Measurements from ENCODE around the gene OR4D9. TPM values are rescaled to one million over a fixed set of nuclear protein-coding genes. Genes with fewer than 3 reads are reported as not detected.
A peak's percentile ranks its signal among the peaks of the same experiment; 100 is the strongest.

Gene OR4D9
- total RNA-seq, 1 donor from 2014 or later, result not detected

DNA sequence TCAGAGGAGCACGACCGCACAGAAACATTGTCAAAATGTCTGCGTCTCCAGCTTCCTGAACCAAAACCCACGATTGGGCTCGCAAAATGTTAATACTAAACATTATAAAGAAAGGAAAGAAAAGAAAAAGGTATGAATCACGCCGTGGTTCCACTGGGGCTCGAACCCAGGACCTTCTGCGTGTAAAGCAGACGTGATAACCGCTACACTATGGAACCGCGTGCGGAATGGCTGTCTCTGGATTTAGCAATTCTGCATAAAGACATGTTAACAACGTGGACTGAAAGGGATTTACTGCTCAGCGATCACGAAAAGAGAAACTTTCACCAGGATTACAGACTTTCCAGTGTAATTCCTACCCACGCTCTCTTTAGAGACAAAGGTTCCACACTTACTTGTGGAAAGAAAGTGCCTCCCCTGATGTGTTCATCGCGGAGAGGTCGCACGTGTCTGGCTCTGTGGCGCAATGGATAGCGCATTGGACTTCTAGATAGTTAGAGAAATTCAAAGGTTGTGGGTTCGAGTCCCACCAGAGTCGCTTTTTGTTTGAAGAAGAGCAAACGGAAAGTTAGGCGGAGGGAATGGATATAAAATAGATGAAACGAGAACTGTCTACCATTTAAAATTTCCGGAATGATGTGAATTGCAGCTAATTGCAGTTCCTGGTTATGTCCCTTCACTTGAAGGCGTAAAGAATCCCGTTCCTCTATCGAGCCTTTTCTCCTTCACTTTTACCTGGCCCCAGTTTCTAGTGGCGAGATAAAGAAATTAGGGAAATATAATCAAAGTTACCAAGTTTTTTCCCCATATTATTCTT lies 39.7 kb downstream of the OR4D9 start:
- TF ChIP-seq, protein P1, sequence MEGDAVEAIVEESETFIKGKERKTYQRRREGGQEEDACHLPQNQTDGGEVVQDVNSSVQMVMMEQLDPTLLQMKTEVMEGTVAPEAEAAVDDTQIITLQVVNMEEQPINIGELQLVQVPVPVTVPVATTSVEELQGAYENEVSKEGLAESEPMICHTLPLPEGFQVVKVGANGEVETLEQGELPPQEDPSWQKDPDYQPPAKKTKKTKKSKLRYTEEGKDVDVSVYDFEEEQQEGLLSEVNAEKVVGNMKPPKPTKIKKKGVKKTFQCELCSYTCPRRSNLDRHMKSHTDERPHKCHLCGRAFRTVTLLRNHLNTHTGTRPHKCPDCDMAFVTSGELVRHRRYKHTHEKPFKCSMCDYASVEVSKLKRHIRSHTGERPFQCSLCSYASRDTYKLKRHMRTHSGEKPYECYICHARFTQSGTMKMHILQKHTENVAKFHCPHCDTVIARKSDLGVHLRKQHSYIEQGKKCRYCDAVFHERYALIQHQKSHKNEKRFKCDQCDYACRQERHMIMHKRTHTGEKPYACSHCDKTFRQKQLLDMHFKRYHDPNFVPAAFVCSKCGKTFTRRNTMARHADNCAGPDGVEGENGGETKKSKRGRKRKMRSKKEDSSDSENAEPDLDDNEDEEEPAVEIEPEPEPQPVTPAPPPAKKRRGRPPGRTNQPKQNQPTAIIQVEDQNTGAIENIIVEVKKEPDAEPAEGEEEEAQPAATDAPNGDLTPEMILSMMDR (IDR thresholded peaks at IDR 0.05), result no peak
- peak; percentile 60 for DNase-seq
- H3K36me3 Mint-ChIP-seq (ENCODE audit: low read depth), result peaks cover 9% of the 10 kb centered on the region
- peaks cover 38% of the 10 kb centered on the region for H3K4me1 Mint-ChIP-seq
- intact Hi-C loops (cut with micrococcal nuclease), result loop anchor here (1.0 to 10.0 kb wide), 9 partner anchors 9 to 1886 kb away; partner anchors contain the start of genes DTX4, LPXN, MRPL16 and OSBP
- CTCF ChIA-PET, result interaction anchor here (0.7 to 1.5 kb wide), 2 partner anchors 14 to 15 kb away, joined by 3 to 4 read pairs; no protein-coding TSS in a partner anchor
- ATAC-seq (ENCODE audit: low read depth), result peak; percentile 48
- no peaks in the 10 kb centered on the region for H3K27me3 Mint-ChIP-seq
- H3K4me3 Mint-ChIP-seq, result peak overlapping the region; percentile 87
- no peaks in the 10 kb centered on the region for H3K9me3 Mint-ChIP-seq
- H3K27ac Mint-ChIP-seq, result peak overlapping the region; percentile 94
- POLR2A ChIA-PET, result interaction anchor here (0.6 to 3.1 kb wide), 6 partner anchors 9 to 1564 kb away, joined by 4 to 19 read pairs (median 12); partner anchors contain the start of gene OSBP

DNA sequence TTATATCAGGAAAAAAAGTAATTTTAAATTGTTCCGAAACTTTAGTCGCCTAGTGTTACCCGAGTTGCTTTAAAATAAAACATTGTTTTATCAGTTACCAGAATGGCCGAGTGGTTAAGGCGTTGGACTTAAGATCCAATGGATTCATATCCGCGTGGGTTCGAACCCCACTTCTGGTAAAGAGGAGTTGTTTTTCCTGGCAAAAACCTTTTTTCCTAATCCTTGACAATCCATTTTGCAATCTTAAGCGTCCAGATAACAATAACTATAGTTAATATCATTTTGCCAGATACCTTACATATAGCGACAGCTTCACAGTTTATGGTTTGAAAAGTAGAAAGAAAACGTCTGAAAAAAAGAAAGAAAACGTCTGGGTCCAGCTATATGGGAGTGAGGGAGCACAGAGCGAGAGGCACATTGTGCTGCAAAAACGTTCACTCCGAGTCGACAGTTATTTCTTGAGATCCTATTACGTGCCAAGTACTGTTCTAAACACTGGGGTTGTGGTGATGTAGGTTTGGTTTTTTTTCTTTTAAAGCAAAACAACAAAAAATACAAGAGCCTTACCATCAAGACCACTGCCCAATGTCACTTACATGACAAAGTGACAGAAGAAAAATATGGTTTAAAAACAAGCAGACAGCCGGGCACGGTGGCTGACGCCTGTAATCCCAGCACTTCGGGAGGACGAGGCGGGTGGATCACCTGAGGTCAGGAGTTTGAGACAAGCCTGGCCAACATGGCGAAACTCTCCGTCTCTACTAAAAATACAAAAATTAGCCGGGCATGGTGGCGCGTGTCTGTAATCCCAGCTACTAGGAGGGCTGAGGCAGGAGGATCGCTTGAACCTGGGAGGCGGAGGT lies 40.6 kb downstream of the OR4D9 start:
- TF ChIP-seq, protein P1 (IDR thresholded peaks at IDR 0.05), result no peak
- H3K36me3 Mint-ChIP-seq (ENCODE audit: low read depth), result peaks cover 9% of the 10 kb centered on the region
- ATAC-seq (ENCODE audit: low read depth) (no peak), DNase-seq (no peak)
- H3K27me3 Mint-ChIP-seq, result no peaks in the 10 kb centered on the region
- peak overlapping the region; percentile 94 for H3K27ac Mint-ChIP-seq
- CTCF ChIA-PET, result interaction anchor here (1.5 kb wide), 1 partner anchor 14 kb away, joined by 4 read pairs; no protein-coding TSS in a partner anchor
- peaks cover 44% of the 10 kb centered on the region for H3K4me1 Mint-ChIP-seq
- intact Hi-C loops (cut with micrococcal nuclease), result loop anchor here (1.0 to 10.0 kb wide), 5 partner anchors 8 to 1887 kb away; partner anchors contain the start of genes DTX4, LPXN, ZDHHC5 and ZFP91
- peak overlapping the region; percentile 87 for H3K4me3 Mint-ChIP-seq
- H3K9me3 Mint-ChIP-seq, result no peaks in the 10 kb centered on the region
- POLR2A ChIA-PET, result interaction anchor here (0.6 to 3.1 kb wide), 7 partner anchors 9 to 1563 kb away, joined by 3 to 19 read pairs (median 7); partner anchors contain the start of gene OSBP

DNA sequence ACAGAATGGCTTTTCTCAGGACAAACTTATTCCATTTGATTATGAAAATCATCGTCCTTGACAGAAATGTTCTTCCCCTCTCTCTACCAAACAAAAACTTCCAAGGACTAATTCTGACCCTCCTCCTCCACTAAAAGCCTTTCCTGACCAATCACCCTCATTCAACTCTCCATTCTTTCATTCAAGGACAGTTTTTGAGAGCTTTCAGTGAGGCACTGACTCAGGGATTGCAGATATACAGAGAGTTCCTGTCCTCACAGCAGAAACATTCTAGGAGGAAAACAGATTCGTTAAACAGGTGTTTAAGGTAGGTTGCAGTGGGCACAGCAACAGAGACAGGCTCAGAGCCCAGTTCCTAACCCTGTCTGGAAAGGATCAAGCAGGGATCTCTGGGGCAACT lies 41.5 kb downstream of the OR4D9 start:
- H3K4me3 Mint-ChIP-seq, result no peak overlapping the region
- intact Hi-C loops (cut with micrococcal nuclease), result loop anchor here (5.0 to 10.0 kb wide), 3 partner anchors 378 to 1888 kb away; partner anchors contain the start of genes DTX4, LPXN, ZDHHC5 and ZFP91

DNA sequence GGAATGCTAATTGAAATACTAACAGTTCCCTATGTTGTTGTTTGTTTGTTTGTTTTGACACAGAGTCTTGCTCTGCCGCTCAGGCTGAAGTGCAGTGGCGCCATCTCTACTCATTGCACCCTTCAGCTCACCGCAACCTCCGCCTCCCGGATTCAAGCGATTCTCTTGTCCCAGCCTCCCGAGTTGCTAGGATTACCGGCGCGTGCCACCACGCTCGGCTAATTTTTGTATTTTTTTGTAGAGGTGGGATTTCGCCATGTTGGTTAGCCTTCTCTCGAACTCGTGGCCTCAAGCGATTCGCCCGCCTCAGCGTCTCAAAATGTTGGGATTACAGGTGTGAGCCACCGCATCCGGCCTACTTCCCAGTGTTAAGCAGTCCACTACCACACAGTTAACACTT lies 42.0 kb downstream of the OR4D9 start:
- no peak overlapping the region for H3K27ac Mint-ChIP-seq
- intact Hi-C loops (cut with micrococcal nuclease), result loop anchor here (5.0 to 10.0 kb wide), 3 partner anchors 379 to 1889 kb away; partner anchors contain the start of genes DTX4, LPXN, ZDHHC5 and ZFP91

More for the DNA sequence above, 41.5 kb downstream of the OR4D9 start:
- CTCF ChIA-PET, result no interaction called here
- H3K27me3 Mint-ChIP-seq, result no peaks in the 10 kb centered on the region
- H3K27ac Mint-ChIP-seq, result peak overlapping the region; percentile 64
- TF ChIP-seq, protein P1 (IDR thresholded peaks at IDR 0.05), result no peak
- POLR2A ChIA-PET, result interaction anchor here (0.7 kb wide), 1 partner anchor 11 kb away, joined by 7 read pairs; no protein-coding TSS in a partner anchor
- peaks cover 50% of the 10 kb centered on the region for H3K4me1 Mint-ChIP-seq
- ATAC-seq (ENCODE audit: low read depth), result no peak
- peaks cover 9% of the 10 kb centered on the region for H3K36me3 Mint-ChIP-seq (ENCODE audit: low read depth)
- no peak for DNase-seq
- H3K9me3 Mint-ChIP-seq, result no peaks in the 10 kb centered on the region

More for the DNA sequence above, 42.0 kb downstream of the OR4D9 start:
- Mint-ChIP-seq H3K9me3 (no peaks in the 10 kb centered on the region), H3K4me1 (peaks cover 53% of the 10 kb centered on the region), H3K36me3 (ENCODE audit: low read depth) (peaks cover 9% of the 10 kb centered on the region), H3K27me3 (no peaks in the 10 kb centered on the region), H3K4me3 (no peak overlapping the region)
- ATAC-seq (ENCODE audit: low read depth) (no peak), DNase-seq (no peak)
- CTCF ChIA-PET, result no interaction called here
- POLR2A ChIA-PET, result no interaction called here
- TF ChIP-seq, protein P1 (IDR thresholded peaks at IDR 0.05), result no peak

All from activated B cell treated with CpG ODN at 0.5 μM for 24 hours (primary cell).